HEK293T (cell line): Measurements from ENCODE around the gene LRP5.

ENCODE experiments used
- ARNT ChIP-seq: fragments of 450-650 bp; IDR thresholded peaks from 2 replicates; pipeline ENCODE4 v1.6.1; 2017; ENCODE audit warnings: mild to moderate bottlenecking
- FOXA1 ChIP-seq: fragments of 450-650 bp; IDR thresholded peaks from 2 replicates; pipeline ENCODE4 v1.6.1; 2016; ENCODE audit warnings: mild to moderate bottlenecking
- FOXM1 ChIP-seq: fragments of 450-650 bp; IDR thresholded peaks from 2 replicates; pipeline ENCODE4 v1.6.1; 2017; ENCODE audit warnings: mild to moderate bottlenecking, borderline replicate concordance
- L3MBTL2 ChIP-seq: fragments of 450-650 bp; conservative IDR thresholded peaks from 2 replicates; pipeline ENCODE4 v1.6.1; 2016; ENCODE audit warnings: mild to moderate bottlenecking
- NFRKB ChIP-seq: fragments of 450-650 bp; IDR thresholded peaks from 2 replicates; pipeline ENCODE4 v1.6.1; 2016; ENCODE audit warnings: mild to moderate bottlenecking, moderate library complexity
- TARDBP ChIP-seq: fragments of 450-650 bp; IDR thresholded peaks from 2 replicates; pipeline ENCODE4 v1.6.1; 2016
- TF ChIP-seq, protein P1 (sequence below): fragments of 450-650 bp; IDR thresholded peaks from 2 replicates; pipeline ENCODE4 v1.6.1; 2016

DNA sequence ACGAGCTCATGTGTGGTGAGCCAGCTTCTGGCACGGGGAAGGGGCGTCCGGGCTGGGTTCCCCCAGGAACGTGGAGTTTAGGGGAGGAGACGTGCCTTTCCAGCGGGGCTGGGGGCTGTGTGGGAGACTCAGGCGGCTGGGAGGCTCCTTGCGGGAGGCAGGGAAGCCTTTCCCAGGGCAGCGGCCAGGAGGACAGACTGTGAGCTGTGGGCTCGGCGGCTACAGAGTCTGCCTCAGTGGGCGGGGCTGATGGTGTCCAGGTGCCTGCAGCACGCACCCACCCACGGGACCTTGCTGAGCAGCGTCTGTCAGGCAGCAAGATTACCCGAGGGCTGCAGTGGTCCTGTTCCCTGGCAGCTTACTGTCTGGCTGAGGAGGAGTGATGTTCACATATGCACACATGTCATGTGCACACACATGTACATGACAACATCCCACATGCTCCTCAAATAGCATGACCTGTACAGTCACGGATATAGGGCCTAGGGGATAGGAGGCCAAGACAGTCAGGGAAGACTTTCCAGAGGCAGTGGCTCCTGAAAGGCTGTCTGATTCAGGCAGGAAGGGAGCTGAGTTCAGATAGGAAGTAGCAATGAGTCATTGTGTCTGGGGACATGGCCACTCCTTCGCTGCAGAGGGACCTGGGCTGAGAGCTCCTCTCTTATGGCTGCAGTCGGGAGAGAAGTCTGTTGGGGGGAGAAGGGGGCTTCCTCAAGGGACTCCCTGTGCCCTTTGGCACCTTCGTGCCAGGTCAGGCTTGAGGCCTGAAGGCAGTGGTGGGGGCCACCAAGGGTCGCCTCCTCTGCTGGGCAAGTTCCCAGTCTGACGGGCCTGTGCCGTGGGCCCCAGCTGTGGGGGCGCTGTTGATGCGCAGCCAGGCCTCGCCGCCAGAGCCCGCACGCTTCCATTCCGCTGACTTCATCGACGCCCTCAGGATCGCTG is 124.9 kb downstream of the LRP5 start:
- no peak for TF ChIP-seq FOXA1
- TF ChIP-seq, protein P1, sequence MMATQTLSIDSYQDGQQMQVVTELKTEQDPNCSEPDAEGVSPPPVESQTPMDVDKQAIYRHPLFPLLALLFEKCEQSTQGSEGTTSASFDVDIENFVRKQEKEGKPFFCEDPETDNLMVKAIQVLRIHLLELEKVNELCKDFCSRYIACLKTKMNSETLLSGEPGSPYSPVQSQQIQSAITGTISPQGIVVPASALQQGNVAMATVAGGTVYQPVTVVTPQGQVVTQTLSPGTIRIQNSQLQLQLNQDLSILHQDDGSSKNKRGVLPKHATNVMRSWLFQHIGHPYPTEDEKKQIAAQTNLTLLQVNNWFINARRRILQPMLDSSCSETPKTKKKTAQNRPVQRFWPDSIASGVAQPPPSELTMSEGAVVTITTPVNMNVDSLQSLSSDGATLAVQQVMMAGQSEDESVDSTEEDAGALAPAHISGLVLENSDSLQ, result no peak
- no peak for TF ChIP-seq FOXM1
- TF ChIP-seq TARDBP, result no peak
- TF ChIP-seq NFRKB, result no peak
- TF ChIP-seq L3MBTL2, result no peak
- no peak for TF ChIP-seq ARNT
